ENCODE results near the gene PGM1. TPM values are rescaled to one million over a fixed set of nuclear protein-coding genes. Genes with fewer than 3 reads are reported as not detected.
"Not testable (repeated sequence)": the region's sequence is repeated elsewhere in the genome, so short reads cannot be mapped to it uniquely, and the experiment has no call there.

The PGM1 gene
- total RNA-seq, 2 experiments from 2014 or later: 38.8 to 43.8 TPM

DNA sequence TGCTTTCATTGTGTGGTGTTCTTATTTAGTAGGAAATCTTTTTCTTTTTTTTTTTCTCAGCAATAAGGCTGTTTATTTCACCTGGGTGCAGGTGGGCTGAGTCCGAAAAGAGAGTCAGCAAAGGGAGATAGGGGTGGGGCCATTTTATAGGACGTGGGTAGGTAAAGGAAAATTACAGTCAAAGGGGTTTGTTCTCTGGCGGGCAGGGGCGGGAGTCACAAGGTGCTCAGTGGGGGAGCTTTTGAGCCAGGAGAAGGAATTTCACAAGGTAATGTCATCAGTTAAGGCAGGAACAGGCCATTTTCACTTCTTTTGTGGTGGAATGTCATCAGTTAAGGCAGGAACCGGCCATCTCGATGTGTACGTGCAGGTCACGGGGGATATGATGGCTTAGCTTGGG is 20.5 kb upstream of the PGM1 start:
- H3K9me3 Mint-ChIP-seq (ENCODE audit: low read depth); H3K4me1 Mint-ChIP-seq; H3K27me3 Mint-ChIP-seq; intact Hi-C loops (cut with DNase I, micrococcal nuclease); H3K4me3 Mint-ChIP-seq; H3K36me3 Mint-ChIP-seq (ENCODE audit: low read depth); ATAC-seq; H3K27ac Mint-ChIP-seq; POLR2A ChIA-PET; DNase-seq: not testable (repeated sequence)
- CTCF ChIA-PET: interaction anchor here (0.6 to 0.8 kb wide), 2 partner anchors 10 to 341 kb away, joined by 3 read pairs; no protein-coding TSS in a partner anchor

DNA sequence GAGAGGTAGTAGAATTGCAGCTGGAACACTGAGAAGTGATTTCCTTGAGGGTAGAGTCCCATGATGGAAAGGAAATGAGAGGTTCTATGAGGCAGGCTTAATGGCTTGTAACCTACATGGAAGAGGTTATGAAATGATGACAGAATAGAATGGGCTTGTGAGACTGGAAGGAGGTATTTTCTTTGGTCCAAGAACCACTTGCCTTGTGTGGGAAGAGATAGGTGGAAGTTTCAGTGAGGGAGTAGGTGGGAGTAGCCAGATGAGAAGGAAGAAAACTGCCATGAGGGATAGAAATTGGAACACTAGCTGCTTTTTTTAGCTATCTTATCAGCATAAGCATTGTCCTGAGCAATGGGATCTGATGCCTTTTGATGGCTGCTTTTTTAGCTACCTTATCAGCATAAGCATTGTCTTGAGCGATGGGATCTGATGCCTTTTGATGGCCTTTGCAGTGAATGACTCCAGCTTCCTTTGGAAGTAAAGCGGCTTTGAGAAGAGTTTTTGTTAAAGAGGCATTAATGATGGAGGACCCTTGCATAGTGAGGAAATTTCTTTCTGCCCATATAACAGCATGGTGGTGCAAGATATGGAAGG is 18.9 kb upstream of the PGM1 start:
- H3K27me3 Mint-ChIP-seq, DNase-seq, CTCF ChIA-PET: not testable (repeated sequence)

DNA sequence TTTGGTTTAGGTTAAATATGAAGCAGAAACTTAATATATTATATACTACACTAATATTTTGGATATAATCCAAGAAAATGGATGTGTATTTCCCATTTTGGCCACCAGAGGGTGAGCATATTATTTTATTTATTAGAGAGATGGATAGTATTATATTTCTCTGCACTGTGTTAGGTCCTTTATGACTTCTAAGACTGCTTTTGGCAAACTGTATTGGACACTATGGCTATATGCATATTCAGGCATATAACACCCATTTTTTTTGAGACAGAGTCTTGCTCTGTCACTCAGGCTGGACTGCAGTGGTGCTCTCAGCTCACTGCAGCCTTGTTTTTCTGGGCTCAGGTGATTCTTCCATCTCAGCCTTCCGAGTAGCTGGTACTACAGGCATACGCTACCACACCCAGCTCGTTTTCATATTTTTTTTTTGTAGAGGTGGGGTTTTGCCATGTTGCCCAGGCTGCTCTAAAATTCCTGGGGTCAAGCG is 17.8 kb upstream of the PGM1 start:
- H3K27me3 Mint-ChIP-seq: no peaks in the 10 kb centered on the region
- H3K36me3 Mint-ChIP-seq (ENCODE audit: low read depth): no peaks in the 10 kb centered on the region
- no peaks in the 10 kb centered on the region for H3K9me3 Mint-ChIP-seq (ENCODE audit: low read depth)
- intact Hi-C loops (cut with DNase I, micrococcal nuclease): loop anchor here (5.0 kb wide), 1 partner anchor 672 kb away; no protein-coding TSS in a partner anchor
- CTCF ChIA-PET: interaction anchor here (0.5 to 1.7 kb wide), 7 partner anchors 15 to 671 kb away, joined by 3 to 9 read pairs (median 5); partner anchors contain the start of gene PGM1
- no peak for DNase-seq
- no peaks in the 10 kb centered on the region for H3K4me1 Mint-ChIP-seq
- no peak overlapping the region for H3K27ac Mint-ChIP-seq
- H3K4me3 Mint-ChIP-seq: no peak overlapping the region
- ATAC-seq: no peak
- POLR2A ChIA-PET: no interaction called here

More for the DNA sequence above, 18.9 kb upstream of the PGM1 start:
- H3K36me3 Mint-ChIP-seq (ENCODE audit: low read depth); H3K9me3 Mint-ChIP-seq (ENCODE audit: low read depth); intact Hi-C loops (cut with DNase I, micrococcal nuclease); POLR2A ChIA-PET; H3K27ac Mint-ChIP-seq; ATAC-seq; H3K4me3 Mint-ChIP-seq; H3K4me1 Mint-ChIP-seq: not testable (repeated sequence)

GRCh38 chr1:63586326-63586725 is 6.9 kb upstream of the PGM1 start:
- H3K27me3 Mint-ChIP-seq; H3K4me3 Mint-ChIP-seq; H3K9me3 Mint-ChIP-seq (ENCODE audit: low read depth); intact Hi-C loops (cut with DNase I, micrococcal nuclease); POLR2A ChIA-PET; H3K27ac Mint-ChIP-seq; CTCF ChIA-PET: not testable (repeated sequence)
- peaks cover 22% of the 10 kb centered on the region for H3K36me3 Mint-ChIP-seq (ENCODE audit: low read depth)
- DNase-seq: peak; percentile 7
- peak; percentile 60 for ATAC-seq
- H3K4me1 Mint-ChIP-seq: peaks cover 11% of the 10 kb centered on the region

DNA sequence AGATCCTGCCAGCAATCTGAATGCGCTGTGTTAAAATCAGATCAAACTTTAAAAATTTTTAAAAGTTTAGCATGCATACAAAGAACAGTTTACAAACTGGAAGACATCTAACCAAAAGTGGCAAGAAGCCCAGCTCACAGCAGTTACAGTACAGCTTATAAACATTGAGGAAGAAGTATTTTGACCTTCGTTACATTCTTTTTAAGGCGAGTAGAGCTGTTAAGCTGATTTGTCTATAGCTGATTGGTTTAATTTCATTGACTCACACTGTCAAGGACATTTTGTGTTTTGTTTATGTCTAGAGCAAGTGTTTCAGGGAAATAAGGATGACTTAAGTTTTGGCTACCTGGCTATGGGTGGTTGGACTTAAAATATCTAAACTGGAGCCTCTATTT is 3.0 kb upstream of the PGM1 start:
- DNase-seq (no peak), ATAC-seq (no peak)
- ChIA-PET CTCF (interaction anchor here (1.3 kb wide), 1 partner anchor 15 kb away, joined by 5 read pairs; no protein-coding TSS in a partner anchor), POLR2A (no interaction called here)
- Mint-ChIP-seq H3K4me1 (peaks cover 26% of the 10 kb centered on the region), H3K27me3 (no peaks in the 10 kb centered on the region), H3K9me3 (ENCODE audit: low read depth) (no peaks in the 10 kb centered on the region), H3K4me3 (no peak overlapping the region), H3K27ac (no peak overlapping the region), H3K36me3 (ENCODE audit: low read depth) (peaks cover 20% of the 10 kb centered on the region)
- intact Hi-C loops (cut with DNase I, micrococcal nuclease): loop anchor here (5.0 to 10.0 kb wide), 4 partner anchors 1155 to 1832 kb away; partner anchors contain the start of genes JAK1 (in 1 of the 2), LEPR (in 1 of the 2), LEPROT (in 1 of the 2) and USP1 (in 1 of the 2)

GRCh38 chr1:63592536-63593302 is 492 bp upstream of the PGM1 start:
- peak; percentile 66 for DNase-seq
- H3K4me1 Mint-ChIP-seq: peaks cover 29% of the 10 kb centered on the region
- peak overlapping the region; percentile 93 for H3K27ac Mint-ChIP-seq
- peak; percentile 58 for ATAC-seq
- ChIA-PET CTCF (interaction anchor here (0.7 to 1.5 kb wide), 4 partner anchors 15 to 654 kb away, joined by 3 to 9 read pairs (median 3); no protein-coding TSS in a partner anchor), POLR2A (no interaction called here)
- H3K36me3 Mint-ChIP-seq (ENCODE audit: low read depth): peaks cover 15% of the 10 kb centered on the region
- no peaks in the 10 kb centered on the region for H3K27me3 Mint-ChIP-seq
- peak overlapping the region; percentile 97 for H3K4me3 Mint-ChIP-seq
- H3K9me3 Mint-ChIP-seq (ENCODE audit: low read depth): peaks cover 2% of the 10 kb centered on the region
- intact Hi-C loops (cut with DNase I, micrococcal nuclease): loop anchor here (1.0 to 10.0 kb wide), 7 partner anchors 69 to 1830 kb away; partner anchors contain the start of genes AK4 (in 1 of the 2), ALG6 (in 1 of the 2), EFCAB7 (in 1 of the 2) and ITGB3BP (in 1 of the 2)

- intact Hi-C loops (cut with DNase I, micrococcal nuclease): loop anchor here (1.0 to 10.0 kb wide), 10 partner anchors 71 to 1828 kb away; partner anchors contain the start of genes EFCAB7 (in 2 of the 2), ITGB3BP (in 2 of the 2), AK4 (in 1 of the 2) and ALG6 (in 1 of the 2)
- DNase-seq (peak; percentile 85), ATAC-seq (peak; percentile 64)
- Mint-ChIP-seq H3K36me3 (ENCODE audit: low read depth) (peaks cover 15% of the 10 kb centered on the region), H3K27ac (peak overlapping the region; percentile 96), H3K27me3 (no peaks in the 10 kb centered on the region), H3K9me3 (ENCODE audit: low read depth) (peaks cover 2% of the 10 kb centered on the region), H3K4me3 (peak overlapping the region; percentile 97), H3K4me1 (peaks cover 24% of the 10 kb centered on the region)
- POLR2A ChIA-PET: interaction anchor here (0.6 kb wide), 1 partner anchor 653 kb away, joined by 3 read pairs; no protein-coding TSS in a partner anchor
- CTCF ChIA-PET: interaction anchor here (1.5 kb wide), 1 partner anchor 18 kb away, joined by 9 read pairs; no protein-coding TSS in a partner anchor
Observed at GRCh38 chr1:63593886-63594605, 835 bp downstream of the PGM1 start.

DNA sequence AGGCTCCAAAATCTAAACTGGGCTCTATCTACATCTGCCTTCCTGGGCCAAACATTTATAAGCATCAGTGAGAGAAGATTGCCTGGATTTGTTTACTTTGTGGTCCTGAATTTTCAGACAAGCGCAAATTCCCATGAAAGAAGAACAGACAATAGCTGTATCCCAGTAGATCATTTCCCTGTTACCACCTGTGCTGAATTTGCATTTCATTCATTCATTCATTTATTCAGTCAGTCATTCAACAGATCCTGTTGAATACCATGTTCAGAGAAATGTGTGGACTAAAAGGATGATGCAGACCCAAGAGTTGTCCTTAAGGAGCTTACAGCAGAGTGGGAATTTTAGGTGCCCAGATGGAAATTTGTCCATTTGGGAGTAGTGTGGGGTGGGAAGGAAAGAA is 2.2 kb downstream of the PGM1 start:
- H3K27ac Mint-ChIP-seq: no peak overlapping the region
- peaks cover 18% of the 10 kb centered on the region for H3K36me3 Mint-ChIP-seq (ENCODE audit: low read depth)
- peaks cover 24% of the 10 kb centered on the region for H3K4me1 Mint-ChIP-seq
- intact Hi-C loops (cut with DNase I, micrococcal nuclease): loop anchor here (2.0 to 10.0 kb wide), 5 partner anchors 73 to 1469 kb away; partner anchors contain the start of genes ATG4C (in 1 of the 2), EFCAB7 (in 1 of the 2), ITGB3BP (in 1 of the 2) and JAK1 (in 1 of the 2)
- peak overlapping the region; percentile 29 for H3K4me3 Mint-ChIP-seq
- ChIA-PET CTCF (interaction anchor here (1.0 kb wide), 1 partner anchor 11 kb away, joined by 4 read pairs; no protein-coding TSS in a partner anchor), POLR2A (no interaction called here)
- H3K27me3 Mint-ChIP-seq: no peaks in the 10 kb centered on the region
- DNase-seq (no peak), ATAC-seq (no peak)
- H3K9me3 Mint-ChIP-seq (ENCODE audit: low read depth): peaks cover 2% of the 10 kb centered on the region

- Mint-ChIP-seq H3K27me3 (no peaks in the 10 kb centered on the region), H3K27ac (no peak overlapping the region), H3K4me1 (peaks cover 11% of the 10 kb centered on the region), H3K36me3 (ENCODE audit: low read depth) (peaks cover 12% of the 10 kb centered on the region), H3K9me3 (ENCODE audit: low read depth) (peaks cover 2% of the 10 kb centered on the region), H3K4me3 (no peak overlapping the region)
- CTCF ChIA-PET: no interaction called here
- ATAC-seq (no peak), DNase-seq (no peak)
- intact Hi-C loops (cut with DNase I, micrococcal nuclease): loop anchor here (10.0 kb wide), 3 partner anchors 1165 to 1465 kb away; partner anchors contain the start of genes JAK1 (in 1 of the 2) and USP1 (in 1 of the 2)
- POLR2A ChIA-PET: no interaction called here
Observed at GRCh38 chr1:63599799-63600198, 6.6 kb downstream of the PGM1 start.

DNA sequence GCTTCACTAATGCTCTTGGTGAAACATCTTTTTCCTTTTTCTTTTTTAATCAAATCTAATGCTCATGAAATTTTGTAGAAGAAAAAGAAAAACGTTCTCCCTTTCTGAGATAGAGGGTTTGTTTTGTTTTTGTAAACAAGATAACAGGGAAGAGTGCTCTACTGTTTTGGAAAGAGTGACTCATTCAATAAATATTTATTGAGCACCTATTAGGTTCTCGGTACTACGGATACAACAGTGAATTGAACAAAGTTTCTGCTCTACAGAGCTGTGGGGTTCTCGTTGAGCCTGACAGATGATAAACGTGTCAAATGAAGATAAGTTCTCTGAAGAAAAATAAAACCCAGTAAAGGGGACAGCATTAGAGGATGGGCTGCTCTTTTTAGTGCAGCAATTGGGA is 7.0 kb downstream of the PGM1 start:
- H3K27ac Mint-ChIP-seq: no peak overlapping the region
- ChIA-PET POLR2A (no interaction called here), CTCF (no interaction called here)
- H3K4me3 Mint-ChIP-seq: no peak overlapping the region
- H3K9me3 Mint-ChIP-seq (ENCODE audit: low read depth): peaks cover 2% of the 10 kb centered on the region
- intact Hi-C loops (cut with DNase I, micrococcal nuclease): no loop called here
- H3K4me1 Mint-ChIP-seq: peaks cover 11% of the 10 kb centered on the region
- ATAC-seq: no peak
- no peaks in the 10 kb centered on the region for H3K27me3 Mint-ChIP-seq
- H3K36me3 Mint-ChIP-seq (ENCODE audit: low read depth): peaks cover 12% of the 10 kb centered on the region
- no peak for DNase-seq

- H3K4me1 Mint-ChIP-seq: peaks cover 5% of the 10 kb centered on the region
- H3K27me3 Mint-ChIP-seq: no peaks in the 10 kb centered on the region
- intact Hi-C loops (cut with DNase I, micrococcal nuclease): no loop called here
- CTCF ChIA-PET: no interaction called here
- no peaks in the 10 kb centered on the region for H3K9me3 Mint-ChIP-seq (ENCODE audit: low read depth)
- peaks cover 9% of the 10 kb centered on the region for H3K36me3 Mint-ChIP-seq (ENCODE audit: low read depth)
- POLR2A ChIA-PET: no interaction called here
- DNase-seq (no peak), ATAC-seq (no peak)
- H3K4me3 Mint-ChIP-seq: no peak overlapping the region
- no peak overlapping the region for H3K27ac Mint-ChIP-seq
Observed at GRCh38 chr1:63601061-63601460, 7.8 kb downstream of the PGM1 start.
